ENCODE measurements around the gene SET.

The SET gene

DNA sequence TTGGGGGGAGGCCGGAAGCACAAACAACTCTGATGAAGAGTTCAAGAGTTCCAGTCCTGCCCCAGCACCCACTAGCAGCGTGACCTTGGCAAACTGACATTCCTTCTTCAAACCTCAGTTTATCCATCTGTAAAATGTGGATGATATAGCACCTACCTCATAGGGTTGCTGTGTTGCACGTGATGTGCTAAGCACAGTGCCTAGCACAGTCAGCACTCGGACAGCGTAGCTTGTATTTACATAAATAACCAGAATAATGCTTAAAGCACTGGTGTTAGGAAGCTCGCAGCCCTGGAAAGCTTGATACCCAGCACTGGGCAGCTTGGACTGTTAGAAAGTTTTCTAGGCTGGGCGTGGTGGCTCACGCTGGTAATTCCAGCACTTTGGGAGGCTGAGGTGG is 18.4 kb downstream of the SET start:
- DNase-seq (ENCODE audit: low read depth in 2 of 2, low spot score in 1 of 2) = no peak

DNA sequence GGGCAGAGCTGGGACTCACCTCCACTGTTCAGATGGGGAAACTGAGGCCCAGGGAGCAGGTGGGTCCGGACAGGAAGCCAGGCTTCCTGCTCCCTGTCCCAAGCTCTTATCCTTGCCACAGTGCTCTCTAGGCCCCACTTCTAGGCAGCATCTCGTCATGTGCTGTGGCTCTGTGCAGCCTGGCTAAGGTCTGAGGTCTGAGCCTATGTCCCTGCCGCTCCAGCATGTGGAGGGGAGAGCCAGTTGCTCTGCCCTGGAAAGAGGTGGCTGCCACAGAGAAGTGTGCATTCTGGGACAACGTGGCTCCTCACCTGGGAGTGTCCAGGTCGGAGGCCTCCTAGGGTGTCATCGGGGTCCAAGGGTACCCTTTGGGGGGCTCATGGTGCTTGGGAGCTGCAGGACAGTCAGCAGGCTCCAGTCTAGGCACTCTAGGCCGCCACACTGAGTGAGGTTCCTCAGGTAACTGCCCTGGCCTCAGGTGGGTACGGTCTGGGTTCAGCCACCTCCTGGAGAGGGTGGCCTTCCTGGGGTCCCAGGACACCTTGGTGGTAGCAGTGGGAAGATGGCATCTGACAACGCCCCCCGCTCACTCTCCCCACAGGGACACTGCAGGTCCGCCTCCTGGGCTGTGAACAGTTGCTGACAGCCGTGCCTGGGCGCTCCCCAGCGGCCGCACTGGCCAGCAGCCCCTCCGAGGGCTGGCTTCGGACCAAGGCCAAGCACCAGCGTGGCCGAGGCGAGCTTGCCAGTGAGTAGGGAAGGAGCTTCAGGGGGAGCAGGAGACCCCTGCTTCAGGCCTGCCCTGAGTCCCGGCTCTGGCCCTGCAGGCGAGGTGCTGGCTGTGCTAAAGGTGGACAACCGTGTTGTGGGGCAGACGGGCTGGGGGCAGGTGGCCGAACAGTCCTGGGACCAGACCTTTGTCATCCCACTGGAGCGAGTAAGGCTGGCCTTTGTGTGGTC is 23.7 kb downstream of the SET start:
- DNase-seq (ENCODE audit: low read depth in 2 of 2, low spot score in 1 of 2) = no peak

DNA sequence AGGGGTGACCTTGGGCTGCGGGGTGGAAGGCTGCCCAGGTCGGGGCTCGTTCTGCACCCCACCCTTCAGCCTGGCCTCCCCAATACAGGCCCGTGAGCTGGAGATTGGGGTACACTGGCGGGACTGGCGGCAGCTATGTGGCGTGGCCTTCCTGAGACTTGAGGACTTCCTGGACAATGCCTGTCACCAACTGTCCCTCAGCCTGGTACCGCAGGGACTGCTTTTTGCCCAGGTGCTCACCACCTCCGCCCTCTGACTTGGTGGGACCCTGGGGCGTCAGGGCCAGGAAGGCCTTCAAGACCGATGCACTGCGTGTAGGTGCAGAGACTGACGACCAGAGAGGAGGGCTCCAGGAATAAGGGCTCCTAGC is 24.4 kb downstream of the SET start:
- DNase-seq (ENCODE audit: low read depth in 2 of 2, low spot score in 1 of 2) = no peak

DNA sequence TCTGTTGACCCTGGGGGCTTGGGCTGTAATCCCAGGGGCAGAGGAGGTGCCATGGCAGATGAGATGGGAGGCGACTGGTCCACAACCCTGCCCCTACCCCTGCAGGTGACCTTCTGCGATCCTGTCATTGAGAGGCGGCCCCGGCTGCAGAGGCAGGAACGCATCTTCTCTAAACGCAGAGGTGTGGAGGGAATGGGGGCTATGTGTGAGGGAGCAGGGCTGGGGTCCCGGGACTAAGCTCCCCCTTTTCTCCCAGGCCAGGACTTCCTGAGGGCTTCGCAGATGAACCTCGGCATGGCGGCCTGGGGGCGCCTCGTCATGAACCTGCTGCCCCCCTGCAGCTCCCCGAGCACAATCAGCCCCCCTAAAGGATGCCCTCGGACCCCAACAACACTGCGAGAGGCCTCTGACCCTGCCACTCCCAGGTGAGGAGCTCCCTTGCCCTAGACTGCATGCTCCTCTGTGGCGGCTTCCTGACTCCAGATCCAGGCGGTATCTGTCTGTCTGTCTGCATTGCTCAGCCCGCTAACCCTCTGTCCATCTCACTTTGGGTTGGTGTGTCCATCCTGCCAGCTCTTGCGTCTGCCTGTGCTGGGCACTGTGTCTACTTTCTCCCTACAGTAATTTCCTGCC is 25.0 kb downstream of the SET start:
- no peak for DNase-seq (ENCODE audit: low read depth in 2 of 2, low spot score in 1 of 2)

DNA sequence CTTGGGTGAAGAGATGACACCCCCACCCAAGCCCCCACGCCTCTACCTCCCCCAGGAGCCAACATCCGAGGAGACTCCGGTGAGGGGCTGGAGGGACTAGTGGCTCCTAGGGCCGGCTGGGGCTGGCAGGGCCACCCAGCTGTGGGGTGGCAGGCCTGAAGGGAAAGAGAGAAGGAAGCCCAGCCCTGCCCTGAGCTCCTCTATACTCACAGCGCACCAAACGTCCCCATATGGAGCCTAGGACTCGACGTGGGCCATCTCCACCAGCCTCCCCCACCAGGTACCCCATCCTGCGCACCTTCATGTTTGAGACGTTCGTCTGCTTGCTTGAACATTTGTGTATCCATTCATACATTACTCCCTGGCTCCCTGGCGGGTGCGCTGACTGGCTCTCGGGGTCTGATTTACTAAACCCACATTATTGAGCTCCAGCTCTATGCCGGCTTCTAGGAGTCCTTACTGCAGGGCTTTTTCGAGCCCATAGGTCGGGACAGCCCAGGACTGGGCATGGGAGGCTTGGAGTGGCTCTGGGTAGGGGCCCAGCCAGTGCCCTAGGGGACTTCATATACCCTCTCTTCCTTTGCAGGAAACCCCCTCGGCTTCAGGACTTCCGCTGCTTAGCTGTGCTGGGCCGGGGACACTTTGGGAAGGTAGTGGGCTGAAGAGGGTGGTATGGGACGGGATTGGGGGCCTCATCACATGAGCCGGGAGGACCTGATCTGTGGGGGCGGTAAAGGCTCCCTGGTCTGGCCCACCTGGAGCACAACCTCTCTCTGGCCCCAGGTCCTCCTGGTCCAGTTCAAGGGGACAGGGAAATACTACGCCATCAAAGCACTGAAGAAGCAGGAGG is 25.8 kb downstream of the SET start:
- no peak for DNase-seq (ENCODE audit: low read depth in 2 of 2, low spot score in 1 of 2)

DNA sequence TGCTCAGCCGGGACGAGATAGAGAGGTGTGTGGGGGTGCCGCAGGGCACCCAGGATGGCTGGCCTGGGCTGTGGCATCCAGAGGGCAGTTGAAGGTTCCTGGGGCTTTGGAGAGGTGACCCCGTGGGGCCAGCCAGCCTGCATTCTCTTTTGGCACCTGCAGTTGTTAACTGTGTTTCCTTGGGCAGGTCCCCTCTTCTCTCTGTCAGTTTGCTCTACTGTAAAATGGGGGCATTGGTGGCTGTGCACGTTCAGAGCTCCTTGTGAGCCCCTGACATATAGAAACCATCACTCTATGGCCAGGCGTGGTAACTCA is 26.4 kb downstream of the SET start:
- no peak for DNase-seq (ENCODE audit: low read depth in 2 of 2, low spot score in 1 of 2)

DNA sequence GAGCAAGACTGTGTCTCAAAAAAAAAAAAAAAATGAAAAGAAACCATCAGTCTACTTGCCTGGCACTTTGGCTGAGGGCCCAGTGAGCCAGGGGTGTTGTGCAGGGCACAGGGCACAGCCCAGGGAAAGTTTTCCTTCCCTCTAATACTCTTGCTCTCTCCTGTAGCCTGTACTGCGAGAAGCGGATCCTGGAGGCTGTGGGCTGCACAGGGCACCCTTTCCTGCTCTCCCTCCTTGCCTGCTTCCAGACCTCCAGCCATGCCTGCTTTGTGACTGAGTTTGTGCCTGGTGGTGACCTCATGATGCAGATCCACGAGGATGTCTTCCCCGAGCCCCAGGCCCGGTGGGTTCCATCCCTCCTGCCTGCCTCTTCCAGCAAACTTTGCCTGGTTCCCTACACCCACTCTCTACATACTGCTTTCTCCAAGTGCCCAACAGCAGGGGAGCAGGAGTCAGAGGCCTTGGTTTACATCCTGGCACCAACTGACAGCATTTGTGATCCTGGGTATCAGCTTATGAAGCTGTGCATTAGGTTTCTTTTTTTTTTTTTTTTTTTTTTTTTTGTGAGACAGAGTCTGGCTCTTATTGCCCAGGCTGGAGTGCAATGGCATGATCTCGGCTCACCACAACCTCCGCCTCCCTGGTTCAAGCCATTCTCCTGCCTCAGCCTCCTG is 27.7 kb downstream of the SET start:
- DNase-seq (ENCODE audit: low read depth in 2 of 2, low spot score in 1 of 2) = no peak

DNA sequence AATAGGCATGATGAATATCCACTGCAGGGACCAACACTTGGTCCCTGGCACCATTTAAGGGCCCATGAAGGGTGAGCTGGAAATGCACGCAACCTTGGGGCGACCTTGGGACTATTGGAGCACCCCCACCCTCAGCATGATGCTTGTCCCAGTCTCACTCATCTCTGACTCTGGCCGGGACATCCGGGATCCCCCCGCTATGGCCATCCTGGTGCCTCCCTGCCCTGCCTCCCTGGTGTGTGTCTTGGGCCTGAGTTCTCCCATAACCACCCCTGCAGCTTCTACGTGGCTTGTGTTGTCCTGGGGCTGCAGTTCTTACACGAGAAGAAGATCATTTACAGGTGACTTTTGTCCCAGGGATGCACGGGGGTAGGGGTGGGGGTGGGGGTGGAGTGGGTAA is 29.0 kb downstream of the SET start:
- no peak for DNase-seq (ENCODE audit: low read depth in 2 of 2, low spot score in 1 of 2)

DNA sequence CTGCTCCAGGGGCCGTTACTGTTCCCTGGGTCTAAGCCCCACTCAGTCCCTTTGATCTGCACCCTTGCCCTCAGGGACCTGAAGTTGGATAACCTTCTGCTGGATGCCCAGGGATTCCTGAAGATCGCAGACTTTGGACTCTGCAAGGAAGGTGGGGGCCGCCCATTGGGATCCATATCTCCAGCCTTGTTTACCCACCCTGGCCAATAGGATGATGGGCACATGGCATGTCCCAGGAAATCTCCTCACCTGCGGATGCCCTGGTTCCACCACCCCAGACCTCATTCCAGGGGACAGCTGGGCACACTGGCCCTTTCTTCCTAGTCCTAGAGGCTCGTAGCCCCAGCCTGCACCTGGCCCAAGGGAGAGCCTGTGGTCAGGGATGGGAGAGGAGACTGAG is 29.5 kb downstream of the SET start:
- DNase-seq (ENCODE audit: low read depth in 2 of 2, low spot score in 1 of 2) = no peak

DNA sequence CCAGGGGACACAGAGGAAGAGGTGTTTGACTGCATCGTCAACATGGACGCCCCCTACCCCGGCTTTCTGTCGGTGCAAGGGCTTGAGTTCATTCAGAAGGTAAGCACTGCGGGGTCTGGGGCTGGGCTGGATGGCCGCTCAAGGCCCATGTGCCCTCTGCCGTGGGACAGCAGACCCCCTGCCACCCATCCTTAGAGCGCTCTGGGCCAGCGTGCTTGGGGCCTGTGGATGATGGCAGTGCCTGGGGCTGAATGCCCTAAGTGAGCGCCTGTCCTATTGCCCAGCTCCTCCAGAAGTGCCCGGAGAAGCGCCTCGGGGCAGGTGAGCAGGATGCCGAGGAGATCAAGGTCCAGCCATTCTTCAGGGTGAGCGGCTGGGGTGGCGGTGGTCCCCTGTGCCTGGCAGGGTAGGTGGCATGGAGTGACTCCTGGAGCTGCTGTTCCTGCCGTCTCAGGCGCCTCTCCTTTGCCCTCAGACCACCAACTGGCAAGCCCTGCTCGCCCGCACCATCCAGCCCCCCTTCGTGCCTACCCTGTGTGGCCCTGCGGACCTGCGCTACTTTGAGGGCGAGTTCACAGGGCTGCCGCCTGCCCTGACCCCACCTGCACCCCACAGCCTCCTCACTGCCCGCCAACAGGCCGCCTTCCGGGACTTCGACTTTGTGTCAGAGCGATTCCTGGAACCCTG is 31.0 kb downstream of the SET start:
- DNase-seq (ENCODE audit: low read depth in 2 of 2, low spot score in 1 of 2) = no peak

DNA sequence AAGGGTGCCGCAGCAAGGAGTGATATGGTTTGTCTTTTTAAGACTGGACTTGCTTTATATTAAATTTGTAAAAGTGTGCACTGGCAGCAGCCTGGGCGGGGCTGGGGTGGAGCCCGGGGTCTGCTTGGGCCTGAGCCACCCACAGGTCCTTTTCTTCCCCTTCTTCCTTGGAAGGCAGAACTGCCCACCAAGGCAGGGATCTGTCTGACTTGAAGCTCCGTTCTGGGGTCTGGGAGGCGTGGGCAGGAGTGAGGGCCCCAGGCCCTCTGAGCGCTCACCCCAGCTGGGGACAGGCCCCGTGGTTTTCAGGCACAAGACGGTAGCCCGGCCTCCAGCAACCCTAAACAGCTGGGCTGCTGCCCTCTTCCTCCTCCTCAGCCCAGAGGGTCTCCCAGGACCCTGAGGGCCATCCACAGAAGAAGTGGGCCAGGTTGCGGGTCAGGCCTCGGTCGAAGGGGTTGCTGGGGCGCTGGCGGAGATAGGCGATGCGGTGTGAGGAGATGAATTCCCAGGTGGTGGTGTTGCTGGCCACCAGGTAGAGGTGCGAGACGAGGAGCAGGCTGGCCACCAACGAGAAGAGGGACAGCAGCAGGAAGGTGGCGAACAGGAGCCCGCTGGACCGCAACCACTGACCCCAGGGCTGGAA is 31.9 kb downstream of the SET start:
- DNase-seq (ENCODE audit: low read depth in 2 of 2, low spot score in 1 of 2) = no peak

DNA sequence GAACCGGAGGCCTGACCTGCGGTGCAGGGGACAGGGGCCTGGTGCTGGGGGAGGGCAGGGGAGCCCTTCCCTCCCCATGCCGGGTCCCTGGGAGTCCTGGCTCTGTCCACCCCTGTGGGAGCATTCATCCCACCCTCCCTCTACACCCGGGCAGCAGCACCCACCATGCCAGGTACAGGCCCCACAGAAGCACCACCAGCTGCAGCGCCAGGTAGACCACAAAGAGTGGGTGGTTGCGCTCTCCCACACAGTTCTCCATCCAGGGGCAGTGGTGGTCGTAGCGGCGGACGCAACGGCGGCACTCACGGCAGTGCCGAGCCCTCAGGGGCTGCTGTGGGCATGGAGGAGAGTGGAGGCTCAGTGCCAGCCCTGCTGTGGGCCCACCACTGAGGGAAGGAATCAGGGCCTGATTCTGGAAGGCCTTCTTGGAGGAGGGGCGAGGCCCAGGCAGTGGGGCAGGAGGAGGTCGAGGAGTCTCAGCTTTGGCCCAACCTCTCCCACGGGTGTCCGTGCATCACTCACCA is 32.5 kb downstream of the SET start:
- DNase-seq (ENCODE audit: low read depth in 2 of 2, low spot score in 1 of 2) = no peak

DNA sequence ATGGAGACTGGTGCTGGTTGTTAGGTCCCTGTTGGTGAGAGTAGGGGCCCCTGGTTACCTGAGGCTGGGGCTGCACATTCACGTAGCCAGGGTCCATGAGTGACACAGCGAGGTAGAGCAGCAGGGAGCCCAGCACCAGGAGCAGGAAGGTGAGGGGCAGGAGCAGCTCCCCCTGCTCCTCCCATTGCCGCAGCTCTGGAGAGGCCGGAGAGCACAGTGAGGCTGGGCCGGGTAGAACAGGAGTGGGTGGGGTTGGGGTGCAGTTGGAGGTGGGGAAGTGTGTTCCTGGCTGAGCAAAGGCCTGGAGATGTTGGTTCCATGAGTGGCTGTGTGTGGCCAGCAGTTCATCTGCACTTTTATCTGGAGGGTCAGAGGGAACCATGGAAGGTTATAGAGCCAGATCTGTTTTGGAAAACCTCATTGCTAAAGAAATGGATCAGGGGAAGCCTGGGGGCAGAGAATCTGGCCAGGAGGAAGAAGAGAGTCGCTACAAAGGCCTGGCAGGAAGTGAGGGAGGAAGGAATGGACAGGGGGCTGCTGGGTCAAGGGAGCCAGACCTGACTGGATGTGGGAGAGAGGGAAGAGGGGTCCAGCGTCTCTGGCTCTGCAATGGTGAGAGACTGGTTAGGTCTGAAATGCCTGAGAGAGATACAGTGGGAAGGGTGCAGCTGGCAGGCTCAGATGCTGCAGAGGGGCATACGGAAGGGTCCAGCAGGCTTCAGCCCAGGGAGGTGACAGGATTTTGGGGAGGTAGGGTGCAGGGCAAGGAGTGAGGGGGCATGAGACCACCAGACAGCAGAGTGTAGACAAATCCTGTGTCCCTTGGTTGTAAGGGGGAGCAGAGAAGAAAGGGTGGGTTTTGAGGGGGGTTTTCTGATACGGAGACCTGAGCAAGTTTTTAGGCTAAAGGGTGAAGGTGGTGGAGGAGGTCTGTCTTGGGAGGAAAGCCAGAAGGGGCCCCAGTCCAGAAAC is 33.6 kb downstream of the SET start:
- no peak for DNase-seq (ENCODE audit: low read depth in 2 of 2, low spot score in 1 of 2)

DNA sequence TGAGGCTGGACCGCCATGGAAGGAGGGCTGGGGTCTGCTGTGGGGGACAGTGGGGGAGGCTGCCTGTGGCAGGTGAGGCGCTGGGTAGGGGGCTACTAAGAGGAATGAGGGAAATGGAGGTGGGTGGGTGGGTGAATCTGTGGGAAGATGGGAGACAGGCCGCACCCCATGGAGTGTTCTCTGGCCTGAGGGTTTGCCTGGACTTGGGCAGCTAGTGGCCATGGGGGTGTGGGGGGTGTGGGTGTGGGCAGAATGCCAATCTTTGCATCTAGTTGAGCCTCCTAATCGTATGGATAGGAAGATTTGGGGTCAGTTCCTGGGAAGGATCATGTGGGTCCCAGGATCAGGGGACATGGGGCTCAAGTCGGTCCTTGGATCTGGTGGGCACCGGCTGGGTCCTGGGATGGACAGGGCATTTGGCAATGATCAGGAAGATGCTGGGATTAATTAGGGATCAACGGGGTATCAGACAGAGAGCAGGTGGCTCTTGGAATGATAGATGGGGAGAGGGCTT is 34.4 kb downstream of the SET start:
- no peak for DNase-seq (ENCODE audit: low read depth in 2 of 2, low spot score in 1 of 2)

DNA sequence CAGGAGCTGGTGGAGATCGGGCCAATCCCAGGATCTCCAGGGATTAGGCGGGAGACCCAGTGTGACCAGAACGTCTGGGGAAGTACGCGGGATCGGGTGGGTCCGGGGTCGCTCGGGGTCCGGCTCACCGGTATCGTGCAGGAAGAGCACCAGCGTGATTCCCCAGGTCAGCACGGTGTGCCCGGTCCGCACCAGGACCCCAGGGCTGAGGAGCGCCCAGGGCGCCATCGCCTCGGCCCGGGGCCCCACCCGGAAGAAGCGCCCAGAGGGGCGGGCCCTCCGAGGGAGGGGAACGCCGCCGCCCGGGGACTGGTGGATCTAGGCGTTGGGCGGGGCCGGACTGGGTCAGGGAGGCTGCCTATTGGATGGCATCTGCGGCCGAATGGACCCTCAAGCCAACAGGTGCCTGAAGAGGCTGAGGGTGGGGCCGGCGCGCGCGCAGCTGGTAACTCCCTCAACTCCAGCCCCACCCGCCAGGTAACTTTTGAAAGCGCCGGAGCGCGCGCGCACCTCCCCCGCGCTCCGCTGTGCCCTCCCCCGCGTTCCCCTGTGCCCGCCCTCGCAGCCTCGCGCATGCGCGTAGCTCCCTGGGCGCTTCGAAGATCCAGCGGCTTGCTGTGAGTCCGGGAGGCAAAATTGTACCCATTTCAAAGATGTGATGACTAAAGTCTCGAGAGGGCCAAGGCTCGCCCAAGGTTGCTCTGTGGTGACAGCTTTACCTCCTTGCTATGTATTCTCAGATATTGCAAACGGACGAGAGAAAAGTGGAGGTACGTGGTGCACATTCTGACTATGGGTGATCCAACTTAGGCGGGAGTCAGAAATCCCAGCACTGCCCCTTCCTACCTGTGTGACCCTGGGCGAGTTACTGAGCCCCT is 35.1 kb downstream of the SET start, which contains the start of gene ZDHHC12:
TSS of gene ZDHHC12 (minus strand) at position 262 of the 878 bp plus-strand sequence. CDS start at position 228, 34 bp downstream.
- peak; percentile 95 to 99 for DNase-seq (ENCODE audit: low read depth in 2 of 2, low spot score in 1 of 2)

DNA sequence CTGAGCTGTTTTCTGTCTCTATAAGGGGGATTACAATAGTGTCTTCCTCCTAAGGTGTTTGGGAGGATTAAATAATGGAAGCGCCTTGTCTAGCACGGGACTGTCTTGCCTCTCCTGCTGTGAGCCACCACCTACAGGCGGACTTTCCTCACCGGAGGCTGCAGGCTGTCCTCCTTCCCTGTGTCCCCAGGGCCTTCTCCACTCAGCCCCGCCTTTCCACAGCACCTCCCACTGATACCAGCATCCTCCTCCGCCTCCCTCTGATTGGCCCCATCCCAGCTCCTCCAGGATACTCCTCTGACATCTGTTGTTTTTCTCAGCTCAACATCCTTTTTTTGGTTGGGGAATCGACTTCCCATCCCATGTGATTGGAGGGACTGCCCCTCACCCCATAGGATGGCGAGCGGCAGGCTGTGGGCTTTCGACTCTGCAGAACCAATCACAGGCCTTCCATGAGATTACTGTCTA is 35.8 kb downstream of the SET start:
- DNase-seq (ENCODE audit: low read depth in 2 of 2, low spot score in 1 of 2) = no peak

DNA sequence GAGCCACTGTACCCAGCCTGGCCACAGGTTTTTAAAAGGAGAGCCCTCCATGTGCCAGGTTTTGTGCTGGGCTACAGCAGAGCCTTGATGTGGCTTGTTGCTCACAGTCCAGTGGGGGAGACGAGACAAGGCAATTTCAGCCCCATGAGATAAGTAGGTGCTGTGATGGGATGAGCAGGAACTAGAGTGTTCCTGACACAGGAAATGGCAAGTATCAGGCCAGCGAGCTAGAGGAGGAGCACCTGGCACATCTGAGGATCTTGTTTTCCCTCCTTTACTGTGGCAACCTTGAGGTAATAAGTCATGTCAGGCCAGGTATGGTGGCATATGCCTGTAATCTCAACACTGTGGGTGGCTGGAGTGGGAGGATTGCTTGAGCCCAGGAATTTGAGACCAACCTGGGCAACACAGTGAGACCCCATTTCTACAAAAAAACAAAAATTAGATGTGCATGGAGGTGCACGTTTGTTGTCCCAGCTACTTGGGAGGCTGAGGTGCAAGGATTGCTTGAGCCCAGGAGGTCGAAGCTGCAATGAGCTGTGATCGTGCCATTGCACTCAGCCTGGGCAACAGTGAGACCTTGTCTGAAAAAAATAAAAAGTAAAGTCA is 38.7 kb downstream of the SET start:
- DNase-seq (ENCODE audit: low read depth in 2 of 2, low spot score in 1 of 2) = no peak

Data from stimulated activated CD8-positive, alpha-beta memory T cell treated with anti-CD3 and anti-CD28 coated beads, Interleukin-4, amount 100 ng/mL, for 4 hours (primary cell).